RKO (cell line): Measurements from ENCODE around the gene ZFP57.

Experiments used
- DNase-seq: peaks from one replicate; pipeline ENCODE4 v3.0.0-alpha.2; 2016; ENCODE audit warnings: low spot score

ZFP57 gene

DNA sequence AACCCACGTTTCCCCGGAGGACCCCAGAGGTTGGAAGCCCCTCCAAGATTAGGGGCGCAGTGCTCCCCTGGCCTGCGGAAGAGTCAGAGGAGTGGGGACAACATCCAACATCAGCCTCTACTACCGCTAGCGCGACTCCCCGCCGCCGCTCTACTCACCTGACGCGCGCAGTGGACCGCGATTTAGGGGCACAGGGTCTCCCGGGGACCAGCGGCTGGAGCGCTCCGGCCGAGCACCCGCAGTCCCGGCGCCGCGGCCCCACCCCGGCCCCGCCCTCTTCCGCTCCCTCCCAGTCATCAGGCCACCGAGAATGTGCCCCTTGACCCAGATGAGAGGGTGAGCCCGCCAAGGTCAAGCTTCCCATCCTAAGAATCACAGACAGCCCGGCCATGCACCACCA lies at the start of gene ZFP57:
Gene ZFP57 (minus strand): TSS at position 249 of the 400 bp plus-strand sequence. CDS start 4,149 bp downstream, outside the sequence.
- DNase-seq, result no peak

DNA sequence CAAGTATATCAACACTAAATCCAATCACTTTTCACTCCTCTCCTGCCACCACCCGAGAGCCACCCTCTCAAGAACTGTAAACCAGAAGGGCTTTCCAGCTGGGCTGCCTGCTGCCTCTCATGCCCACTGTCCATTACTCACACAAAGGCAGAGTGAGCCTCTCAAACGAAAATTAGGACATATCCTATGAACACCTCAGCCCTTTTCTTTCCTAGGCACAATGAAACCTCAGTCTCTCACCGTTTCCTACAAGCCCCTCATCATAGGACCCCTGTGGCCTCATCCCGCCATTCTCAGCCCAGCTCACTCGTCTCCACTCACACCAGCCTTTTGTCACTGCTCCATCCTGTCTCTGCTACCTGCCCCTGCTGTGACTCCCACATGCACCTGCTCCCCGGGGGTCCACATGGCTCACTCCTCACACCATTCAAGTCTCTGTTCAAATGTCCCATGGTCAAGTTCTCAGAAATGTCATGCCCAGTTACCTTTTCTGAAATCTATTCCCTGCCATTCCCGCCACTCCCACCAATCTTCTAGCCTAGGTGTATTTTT lies 49.7 kb upstream of the ZFP57 start:
- DNase-seq, result no peak

DNA sequence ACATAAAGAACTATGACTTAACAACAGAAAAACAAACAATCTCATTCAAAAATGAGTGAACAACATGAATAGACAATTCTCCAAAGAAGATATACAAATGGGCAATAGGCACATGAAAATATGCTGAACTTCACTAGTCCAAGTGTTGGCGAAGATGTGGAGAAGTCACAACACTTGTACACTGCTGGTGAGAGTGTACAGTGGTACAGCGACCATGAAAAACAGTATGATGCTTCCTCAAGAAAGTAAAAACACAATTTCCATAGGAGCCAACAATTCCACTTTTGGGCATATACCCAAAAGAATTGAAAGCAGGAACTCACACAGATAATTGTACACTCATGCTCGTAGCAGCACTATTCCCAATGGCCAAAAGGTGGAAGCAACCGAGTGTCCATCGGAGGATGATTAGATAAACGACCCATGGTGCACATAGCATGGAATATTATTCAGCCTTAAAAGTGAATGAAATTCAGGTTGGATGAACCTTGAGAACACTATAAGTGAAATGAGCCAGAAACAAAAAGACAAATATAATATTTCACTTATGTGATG lies 48.9 kb upstream of the ZFP57 start:
- no peak for DNase-seq

DNA sequence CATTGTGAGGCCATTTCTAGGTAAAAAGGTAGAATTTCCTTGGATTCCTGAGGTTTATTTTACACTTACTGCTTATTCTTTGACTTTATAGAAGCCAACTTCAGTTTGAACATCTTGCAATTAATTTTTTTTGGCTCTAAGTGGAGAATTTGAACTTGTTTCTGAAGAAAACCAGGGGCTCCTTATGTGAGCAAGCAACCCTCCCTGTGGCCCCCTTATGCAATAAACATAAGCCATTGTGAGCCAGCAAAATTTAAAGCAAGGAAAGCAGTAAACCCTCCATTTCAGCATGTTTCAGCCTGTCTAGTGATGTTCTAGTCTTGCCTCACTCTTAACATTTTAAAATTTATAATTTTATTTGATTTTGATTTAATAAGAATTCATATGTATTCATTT lies 47.9 kb upstream of the ZFP57 start:
- no peak for DNase-seq

DNA sequence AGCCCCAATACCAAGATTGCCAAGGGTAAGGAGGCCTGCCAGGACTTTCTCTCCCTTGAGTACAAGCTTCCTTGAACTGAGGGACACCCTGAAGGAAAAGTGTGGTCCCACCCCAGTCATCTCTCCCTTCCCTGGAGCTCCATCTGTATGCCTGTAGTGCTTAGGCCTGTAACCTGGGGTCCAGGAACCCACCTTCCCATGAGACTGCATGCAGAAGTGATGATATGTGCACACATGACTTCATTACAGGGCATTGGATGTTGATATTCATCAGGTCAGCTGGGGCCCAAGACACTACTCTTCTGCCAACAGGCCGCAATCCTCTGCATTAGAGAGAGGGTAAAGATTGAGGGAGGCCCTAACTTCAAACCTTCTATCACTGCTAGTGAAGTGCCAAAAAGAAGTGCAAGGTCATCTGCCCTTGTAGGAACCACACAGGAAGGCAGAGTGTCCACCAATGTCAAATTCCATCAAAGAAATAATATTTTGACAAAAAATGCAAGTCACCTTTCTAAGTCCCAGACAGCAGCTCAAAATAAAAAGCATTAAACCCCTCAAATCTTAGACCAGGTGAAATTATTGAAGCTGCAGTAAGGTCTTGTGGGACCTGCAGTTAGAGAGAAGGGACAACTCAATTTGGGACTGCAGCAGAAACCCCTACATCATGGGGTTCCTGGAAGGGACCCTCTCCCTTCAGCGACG lies 47.4 kb upstream of the ZFP57 start:
- DNase-seq, result no peak

DNA sequence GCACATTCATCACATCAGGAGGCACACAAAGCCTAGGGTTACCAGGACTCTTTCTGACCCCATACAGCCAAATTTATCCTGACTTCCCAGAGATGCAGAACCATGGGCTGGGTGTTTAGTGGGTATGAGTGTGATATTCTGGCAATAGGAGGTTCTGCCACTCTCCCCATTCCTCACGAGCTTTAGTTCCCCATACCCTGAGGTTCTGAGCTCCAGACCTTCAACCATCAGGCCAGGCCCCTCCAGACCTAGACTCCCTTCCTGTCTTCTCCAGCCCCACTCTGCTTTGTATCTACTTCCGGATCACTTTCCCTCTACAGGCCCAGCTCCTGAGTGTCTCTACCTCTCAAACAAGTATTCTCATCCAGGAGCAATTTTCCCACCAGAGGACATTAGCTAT lies 46.7 kb upstream of the ZFP57 start:
- no peak for DNase-seq

DNA sequence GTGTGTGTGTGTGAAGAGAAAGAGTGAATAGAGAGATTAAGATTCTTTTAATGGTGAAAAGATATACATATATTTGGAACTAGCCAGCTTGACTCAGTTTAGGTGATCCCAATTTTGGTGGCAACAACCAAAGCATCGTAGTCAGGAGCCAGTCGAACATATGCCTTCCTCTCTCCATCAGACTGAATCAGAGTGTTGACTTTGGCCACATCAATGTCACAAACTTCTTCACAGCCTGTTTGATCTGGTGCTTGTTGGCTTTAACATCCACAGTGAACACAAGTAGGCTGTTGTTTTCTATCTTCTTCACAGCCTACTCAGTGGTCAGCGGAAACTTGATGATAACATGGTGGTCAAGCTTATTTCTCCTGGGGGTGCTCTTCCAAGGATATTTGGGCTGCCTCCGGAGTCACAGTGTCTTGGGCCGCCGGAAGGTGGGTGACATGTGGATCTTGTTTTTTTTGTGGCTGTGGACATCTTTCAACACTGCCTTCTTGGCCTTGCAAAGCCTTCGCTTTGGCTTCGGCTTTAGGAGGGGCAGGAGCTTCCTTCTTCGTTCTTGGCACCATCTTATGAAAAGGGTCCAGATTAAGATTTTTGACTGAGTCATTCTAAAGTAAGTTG lies 45.7 kb upstream of the ZFP57 start:
- no peak for DNase-seq

DNA sequence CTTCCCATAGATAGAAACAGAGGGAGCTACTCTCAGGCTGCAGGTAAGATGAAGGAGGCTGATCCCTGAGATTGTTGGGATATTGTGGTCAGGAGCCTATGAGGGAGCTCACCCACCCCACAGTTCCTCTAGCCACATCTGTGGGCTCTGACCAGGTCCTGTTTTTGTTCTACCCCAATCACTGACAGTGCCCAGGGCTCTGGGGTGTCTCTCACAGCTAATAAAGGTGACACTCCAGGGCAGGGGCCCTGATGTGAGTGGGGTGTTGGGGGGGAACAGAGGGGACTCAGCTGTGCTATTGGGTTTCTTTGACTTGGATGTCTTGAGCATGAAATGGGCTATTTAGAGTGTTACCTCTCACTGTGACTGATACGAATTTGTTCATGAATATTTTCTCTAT lies 45.0 kb upstream of the ZFP57 start:
- DNase-seq, result no peak

DNA sequence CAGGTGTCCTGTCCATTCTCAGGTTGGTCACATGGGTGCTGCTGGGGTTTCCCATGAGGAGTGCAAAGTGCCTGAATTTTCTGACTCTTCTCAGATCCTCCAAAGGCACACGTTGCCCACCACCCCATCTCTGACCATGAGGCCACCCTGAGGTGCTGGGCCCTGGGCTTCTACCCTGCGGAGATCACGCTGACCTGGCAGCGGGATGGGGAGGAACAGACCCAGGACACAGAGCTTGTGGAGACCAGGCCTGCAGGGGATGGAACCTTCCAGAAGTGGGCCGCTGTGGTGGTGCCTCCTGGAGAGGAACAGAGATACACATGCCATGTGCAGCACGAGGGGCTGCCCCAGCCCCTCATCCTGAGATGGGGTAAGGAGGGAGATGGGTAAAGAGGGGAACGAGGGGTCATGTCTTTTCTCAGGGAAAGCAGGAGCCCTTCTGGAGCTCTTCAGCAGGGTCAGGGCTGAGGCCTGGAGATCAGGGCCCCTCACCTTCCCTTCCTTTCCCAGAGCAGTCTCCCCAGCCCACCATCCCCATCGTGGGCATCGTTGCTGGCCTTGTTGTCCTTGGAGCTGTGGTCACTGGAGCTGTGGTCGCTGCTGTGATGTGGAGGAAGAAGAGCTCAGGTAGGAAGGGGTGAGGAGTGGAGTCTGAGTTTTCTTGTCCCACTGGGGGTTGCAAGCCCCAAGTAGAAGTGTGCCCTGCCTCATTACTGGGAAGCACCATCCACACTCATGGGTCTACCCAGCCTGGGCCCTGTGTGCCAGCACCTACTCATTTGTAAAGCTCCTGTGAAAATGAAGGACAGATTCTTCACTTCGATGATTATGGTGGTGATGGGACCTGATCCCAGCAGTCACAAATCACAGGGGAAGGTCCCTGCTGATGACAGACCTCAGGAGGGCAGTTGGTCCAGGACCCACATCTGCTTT lies 44.3 kb upstream of the ZFP57 start:
- DNase-seq, result no peak

DNA sequence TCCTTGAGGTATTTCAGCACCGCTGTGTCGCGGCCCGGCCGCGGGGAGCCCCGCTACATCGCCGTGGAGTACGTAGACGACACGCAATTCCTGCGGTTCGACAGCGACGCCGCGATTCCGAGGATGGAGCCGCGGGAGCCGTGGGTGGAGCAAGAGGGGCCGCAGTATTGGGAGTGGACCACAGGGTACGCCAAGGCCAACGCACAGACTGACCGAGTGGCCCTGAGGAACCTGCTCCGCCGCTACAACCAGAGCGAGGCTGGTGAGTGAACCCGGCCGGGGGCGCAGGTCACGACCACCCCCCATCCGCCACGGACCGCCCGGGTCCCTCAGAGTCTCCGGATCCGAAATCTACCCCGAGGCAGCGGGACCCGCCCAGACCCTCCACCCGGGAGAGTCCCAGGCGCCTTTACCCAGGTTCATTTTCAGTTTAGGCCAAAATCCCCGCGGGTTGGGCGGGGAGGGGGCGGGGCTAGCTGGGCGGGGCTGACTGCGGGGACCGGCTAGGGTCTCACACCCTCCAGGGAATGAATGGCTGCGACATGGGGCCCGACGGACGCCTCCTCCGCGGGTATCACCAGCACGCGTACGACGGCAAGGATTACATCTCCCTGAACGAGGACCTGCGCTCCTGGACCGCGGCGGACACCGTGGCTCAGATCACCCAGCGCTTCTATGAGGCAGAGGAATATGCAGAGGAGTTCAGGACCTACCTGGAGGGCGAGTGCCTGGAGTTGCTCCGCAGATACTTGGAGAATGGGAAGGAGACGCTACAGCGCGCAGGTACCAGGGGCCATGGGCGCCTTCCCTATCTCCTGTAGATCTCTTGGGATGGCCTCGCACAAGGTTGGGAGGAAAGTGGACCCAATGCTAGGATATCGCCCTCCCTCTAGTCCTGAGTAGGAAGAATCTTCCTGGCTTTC lies 43.0 kb upstream of the ZFP57 start:
- DNase-seq, result no peak

DNA sequence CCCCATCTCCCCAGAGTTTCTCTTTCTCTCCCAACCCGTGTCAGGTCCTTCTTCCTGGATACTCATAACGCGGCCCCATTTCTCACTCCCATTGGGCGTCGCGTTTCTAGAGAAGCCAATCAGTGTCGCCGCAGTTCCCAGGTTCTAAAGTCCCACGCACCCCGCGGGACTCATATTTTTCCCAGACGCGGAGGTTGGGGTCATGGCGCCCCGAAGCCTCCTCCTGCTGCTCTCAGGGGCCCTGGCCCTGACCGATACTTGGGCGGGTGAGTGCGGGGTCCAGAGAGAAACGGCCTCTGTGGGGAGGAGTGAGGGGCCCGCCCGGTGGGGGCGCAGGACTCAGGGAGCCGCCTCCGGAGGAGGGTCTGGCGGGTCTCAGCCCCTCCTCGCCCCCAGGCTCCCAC lies 42.3 kb upstream of the ZFP57 start, which contains the start of gene HLA-F:
Gene HLA-F (plus strand): TSS at position 173 of the 404 bp plus-strand sequence. CDS start 30 bp downstream, at position 203.
- peak; percentile 89 for DNase-seq

DNA sequence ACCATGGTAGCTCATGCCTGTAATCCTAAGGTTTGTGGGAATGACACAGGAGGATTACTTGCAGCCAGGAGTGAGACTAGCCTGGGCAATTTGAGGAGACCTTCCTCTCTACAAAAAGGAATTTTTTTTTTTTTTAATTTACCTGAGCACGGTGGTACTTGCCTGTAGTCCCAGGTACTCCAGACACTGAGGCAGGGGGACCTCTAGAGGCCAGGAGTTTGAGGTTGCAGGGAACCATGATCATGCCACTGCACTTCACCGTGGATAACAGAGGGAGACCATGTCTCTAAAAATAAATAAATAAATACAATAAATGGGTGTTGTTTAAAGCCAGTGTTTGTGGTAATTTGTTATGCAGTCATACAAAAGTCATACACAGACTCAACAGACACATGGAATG lies 39.9 kb upstream of the ZFP57 start:
- no peak for DNase-seq

DNA sequence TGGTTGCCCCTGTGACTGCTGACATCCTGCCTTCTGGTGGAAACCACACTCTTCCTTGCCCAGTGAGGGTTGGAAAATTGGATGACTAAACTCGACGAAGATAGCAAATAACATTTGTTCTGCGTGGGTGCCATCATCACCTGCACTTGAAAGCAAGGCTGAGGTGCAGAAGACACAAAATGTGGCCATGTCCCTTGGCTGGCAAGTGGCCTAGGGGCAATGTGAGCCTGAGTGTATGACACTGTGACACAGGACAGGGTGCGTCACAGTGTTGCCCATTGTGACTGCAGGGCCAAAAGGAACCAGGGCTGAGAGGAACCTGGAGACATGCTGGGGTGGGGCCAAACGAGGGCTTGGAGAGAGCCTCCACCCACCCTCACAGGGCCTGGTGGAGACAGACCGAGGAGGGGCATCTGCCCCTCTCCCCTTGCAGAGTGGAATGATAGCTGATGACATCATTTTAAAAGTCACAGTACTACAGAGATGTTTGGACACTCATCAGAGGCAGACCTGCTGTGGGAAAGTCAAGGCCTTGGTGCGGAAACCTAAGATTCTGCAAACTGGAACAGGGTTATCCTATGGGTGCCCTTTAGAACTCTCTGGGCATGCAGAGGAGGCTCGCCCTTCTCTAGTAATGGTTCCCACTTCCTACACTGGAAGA lies 29.5 kb upstream of the ZFP57 start:
- no peak for DNase-seq

DNA sequence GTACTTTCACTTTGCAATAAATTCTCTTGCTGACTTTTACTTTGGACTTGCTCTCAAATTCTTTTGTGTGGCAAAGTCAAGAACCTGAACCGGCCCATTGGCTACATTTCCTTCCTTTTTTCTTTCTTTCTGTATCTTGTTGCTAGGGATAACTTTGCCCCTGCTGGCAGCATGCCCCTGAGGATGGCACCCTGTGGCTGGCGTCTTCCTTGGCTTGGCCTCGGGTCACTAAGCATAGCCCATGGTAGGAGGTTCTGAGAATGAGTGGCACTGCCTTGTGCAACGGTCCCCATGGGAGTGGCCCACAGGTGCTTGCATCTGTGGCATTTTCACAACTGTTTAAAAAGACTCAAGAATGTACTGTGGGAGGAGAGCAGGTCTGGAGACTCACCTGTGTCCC lies 28.2 kb upstream of the ZFP57 start:
- DNase-seq, result no peak

DNA sequence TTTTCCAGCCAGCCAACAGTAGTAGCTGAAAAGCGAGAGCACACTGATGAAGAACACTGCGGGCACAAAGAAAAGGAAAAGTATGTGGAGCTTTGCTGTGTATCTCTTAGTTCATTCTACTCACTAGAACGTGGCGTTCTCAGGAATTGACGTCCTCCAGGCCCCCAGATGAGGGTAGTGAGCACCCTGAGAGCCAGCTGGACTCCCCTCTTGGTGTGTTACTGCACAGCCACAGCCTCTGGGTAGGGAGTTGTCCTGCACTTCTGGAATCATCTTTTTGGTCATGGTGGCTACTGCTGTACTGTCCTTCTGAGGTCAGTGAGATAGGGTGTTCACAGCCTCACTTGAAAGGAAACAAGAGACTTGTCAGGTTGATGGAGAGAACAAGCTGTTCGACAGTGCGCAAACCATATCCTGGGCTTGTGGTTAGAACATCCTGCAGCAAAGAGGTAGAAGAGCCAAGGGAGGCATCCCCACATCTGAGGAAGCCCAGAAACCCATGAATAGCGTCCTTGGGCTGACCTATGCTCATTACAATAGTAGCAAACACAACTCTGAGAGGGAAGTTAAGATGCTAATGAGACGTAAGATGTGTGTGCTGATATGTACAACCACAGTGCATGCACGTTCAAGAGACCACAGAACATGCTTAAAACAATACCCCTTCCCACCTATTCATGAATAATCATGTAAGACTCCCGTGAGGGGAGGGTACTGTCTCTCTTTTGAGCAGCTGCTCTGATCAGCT lies 27.7 kb upstream of the ZFP57 start:
- no peak for DNase-seq

DNA sequence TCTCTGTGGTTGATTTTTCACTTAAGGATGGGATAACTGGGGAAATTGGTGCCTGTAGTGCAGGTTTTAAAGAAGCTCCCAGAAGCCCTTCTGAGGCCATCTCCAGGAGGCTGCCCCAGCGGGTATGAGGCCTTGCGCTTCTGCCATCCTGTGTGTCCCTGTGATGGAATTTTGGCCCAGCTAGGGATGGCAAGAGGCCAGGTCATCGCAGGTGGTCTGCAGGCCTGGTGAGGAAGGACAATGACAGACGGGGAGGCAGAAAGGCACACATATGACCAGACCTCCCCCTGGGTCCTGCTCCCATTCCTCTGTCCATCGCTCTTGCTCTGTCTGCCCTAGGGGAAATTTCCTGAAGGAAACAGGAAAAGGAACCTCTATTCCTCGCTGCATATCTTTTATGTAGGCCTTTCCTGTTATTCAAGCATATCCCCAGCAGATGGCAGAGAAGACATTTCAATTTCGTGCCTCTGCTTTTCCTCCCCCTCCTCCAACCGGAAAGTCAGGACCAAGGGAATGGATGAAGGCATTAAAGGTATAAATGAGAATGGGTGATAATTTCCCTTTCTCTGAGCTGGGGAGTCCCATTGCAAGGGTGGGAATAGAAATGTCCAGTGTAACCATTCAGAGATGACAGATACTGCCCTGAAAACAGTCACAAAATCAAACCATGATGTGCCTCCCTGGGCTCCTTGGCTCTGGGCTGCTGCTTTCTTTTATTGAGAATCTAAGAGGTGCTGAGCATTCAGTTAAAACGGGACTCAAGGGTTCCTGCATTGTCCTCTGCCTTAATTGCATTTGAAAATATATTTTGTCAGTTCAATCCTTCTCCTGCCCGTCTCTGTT lies 24.7 kb upstream of the ZFP57 start:
- DNase-seq, result peak; percentile 74

DNA sequence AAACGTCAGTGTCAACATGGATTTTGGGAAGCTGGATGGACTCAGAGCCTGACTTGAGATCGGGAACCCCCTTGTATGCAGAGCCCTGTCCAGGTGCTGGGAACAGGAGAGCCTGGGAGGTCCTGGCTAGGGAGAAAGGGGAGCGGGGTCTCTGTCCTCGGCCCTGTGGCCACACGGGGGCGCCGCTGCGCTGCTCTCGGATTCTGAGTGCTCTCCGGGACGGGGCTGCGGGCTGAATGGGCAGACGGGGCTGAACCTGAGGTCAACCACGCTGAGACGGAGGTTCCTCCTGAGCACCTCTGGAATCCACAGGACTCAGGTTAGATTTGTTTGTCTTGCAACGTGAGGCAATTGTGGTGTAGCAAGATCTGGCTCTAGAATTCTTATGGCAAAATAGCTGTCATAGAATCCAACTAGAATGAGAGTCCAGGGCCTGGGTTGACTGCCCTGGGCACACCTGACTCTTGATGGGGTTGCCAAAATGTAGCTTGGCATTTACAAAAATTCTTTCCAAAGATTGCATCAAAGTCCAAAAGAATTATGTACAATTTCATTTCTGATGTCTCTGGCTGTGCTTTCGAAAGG lies 21.7 kb upstream of the ZFP57 start:
- peak; percentile 57 for DNase-seq
